NCI-H2196 (cell line): ENCODE measurements around the gene LIPC.

Experiments
- DNase-seq: peaks from one replicate; lab custom pipeline; 2025; ENCODE audit not compliant: unreplicated experiment; lab: John Stamatoyannopoulos, UW

The LIPC gene

GRCh38 chr15:58490888-58491473 is 59.2 kb downstream of the LIPC start:
- DNase-seq = no peak

GRCh38 chr15:58491499-58492202 is 59.9 kb downstream of the LIPC start:
- no peak for DNase-seq

- DNase-seq = no peak
Measured at GRCh38 chr15:58492661-58493397, 61.0 kb downstream of the LIPC start.

- no peak for DNase-seq
Measured at GRCh38 chr15:58494567-58494966, 62.8 kb downstream of the LIPC start.

GRCh38 chr15:58495891-58496408 is 64.2 kb downstream of the LIPC start:
- no peak for DNase-seq

GRCh38 chr15:58497046-58497785 is 65.4 kb downstream of the LIPC start:
- DNase-seq = no peak

- no peak for DNase-seq
Measured at GRCh38 chr15:58498821-58499580, 67.2 kb downstream of the LIPC start.

GRCh38 chr15:58501006-58501405 is 69.2 kb downstream of the LIPC start:
- no peak for DNase-seq

GRCh38 chr15:58501636-58502188 is 69.9 kb downstream of the LIPC start:
- no peak for DNase-seq

GRCh38 chr15:58503139-58504027 is 71.6 kb downstream of the LIPC start:
- no peak for DNase-seq

- DNase-seq = no peak
Measured at GRCh38 chr15:58504674-58505234, 73.0 kb downstream of the LIPC start.

- DNase-seq = no peak
Measured at GRCh38 chr15:58505581-58505980, 73.8 kb downstream of the LIPC start.

GRCh38 chr15:58506064-58506490 is 74.3 kb downstream of the LIPC start:
- DNase-seq = no peak

GRCh38 chr15:58506783-58507668 is 75.2 kb downstream of the LIPC start:
- DNase-seq = no peak

GRCh38 chr15:58509556-58509955 is 77.8 kb downstream of the LIPC start:
- no peak for DNase-seq

GRCh38 chr15:58510715-58511598 is 79.2 kb downstream of the LIPC start:
- no peak for DNase-seq

- DNase-seq = no peak
Measured at GRCh38 chr15:58511599-58511987, 79.8 kb downstream of the LIPC start.
